H9 (cell line): ENCODE data around the gene SALL3. TPM values are rescaled to one million over a fixed set of nuclear protein-coding genes. Genes with fewer than 3 reads are reported as not detected.

Experiments used
- DNase-seq: peaks from one replicate; pipeline ENCODE4 v3.0.0-alpha.2; 2017
- H2AFZ ChIP-seq: one replicate; pipeline ENCODE4 v1.6.1; 2013; ENCODE audit warnings: mild to moderate bottlenecking, low read length, control low read depth, moderate library complexity
- H2AK5ac ChIP-seq: 2 replicates; pipeline ENCODE4 v1.6.1; 2013; ENCODE audit warnings: low read length, control low read depth, mixed read lengths; ENCODE audit not compliant: insufficient read length
- H2BK120ac ChIP-seq: one replicate; pipeline ENCODE4 v1.6.1; 2013; ENCODE audit warnings: low read depth, mild to moderate bottlenecking, low read length, control low read depth, inconsistent platforms; ENCODE audit not compliant: poor library complexity, severe bottlenecking
- H2BK12ac ChIP-seq: 2 replicates; pipeline ENCODE4 v1.6.1; 2013; ENCODE audit warnings: low read length, control low read depth, mixed read lengths, low read depth; ENCODE audit not compliant: insufficient read length
- H2BK15ac ChIP-seq: 2 replicates; pipeline ENCODE4 v1.6.1; 2013; ENCODE audit warnings: low read depth, low read length, control low read depth
- H2BK20ac ChIP-seq: one replicate; pipeline ENCODE4 v1.6.1; 2013; ENCODE audit warnings: low read depth, mild to moderate bottlenecking, low read length, control low read depth, inconsistent platforms; ENCODE audit not compliant: poor library complexity, severe bottlenecking
- H2BK5ac ChIP-seq: 2 replicates; pipeline ENCODE4 v1.6.1; 2013; ENCODE audit warnings: low read length, control low read depth, mixed read lengths; ENCODE audit not compliant: insufficient read length
- H3K14ac ChIP-seq: 2 replicates; pipeline ENCODE4 v1.6.1; 2013; ENCODE audit warnings: low read length, control low read depth; ENCODE audit not compliant: insufficient read depth
- H3K18ac ChIP-seq: 2 replicates; pipeline ENCODE4 v1.6.1; 2013; ENCODE audit warnings: low read depth, mild to moderate bottlenecking, mixed read lengths, low read length, control low read depth; ENCODE audit not compliant: insufficient read length
- H3K23ac ChIP-seq: 2 replicates; pipeline ENCODE4 v1.6.1; 2013; ENCODE audit warnings: low read length, control low read depth, mixed read lengths, low read depth; ENCODE audit not compliant: insufficient read length
- H3K23me2 ChIP-seq: 2 replicates; pipeline ENCODE4 v1.6.1; 2013; ENCODE audit warnings: low read depth, mild to moderate bottlenecking, mixed read lengths, low read length, control low read depth; ENCODE audit not compliant: insufficient read length, poor library complexity, severe bottlenecking
- H3K27ac ChIP-seq: 2 replicates; pipeline ENCODE4 v1.5.1; 2013; ENCODE audit warnings: low read length, control low read depth, mixed read lengths, low read depth; ENCODE audit not compliant: insufficient read length
- H3K27me3 ChIP-seq: 2 replicates; pipeline ENCODE4 v1.6.1; 2013; ENCODE audit warnings: low read length, control low read depth, inconsistent platforms; ENCODE audit not compliant: insufficient read depth
- H3K4ac ChIP-seq: 2 replicates; pipeline ENCODE4 v1.6.1; 2013; ENCODE audit warnings: low read depth, mild to moderate bottlenecking, control low read depth, inconsistent platforms, low read length, moderate library complexity
- H3K4me1 ChIP-seq: 2 replicates; pipeline ENCODE4 v1.6.1; 2013; ENCODE audit warnings: low read length, control low read depth, inconsistent platforms; ENCODE audit not compliant: insufficient read depth
- H3K4me2 ChIP-seq: 2 replicates; pipeline ENCODE4 v1.6.1; 2013; ENCODE audit warnings: low read length, control low read depth, mixed read lengths; ENCODE audit not compliant: insufficient read length, insufficient read depth
- H3K56ac ChIP-seq: 2 replicates; pipeline ENCODE4 v1.6.1; 2013; ENCODE audit warnings: low read depth, mild to moderate bottlenecking, mixed read lengths, low read length, control low read depth; ENCODE audit not compliant: insufficient read length
- H3K79me1 ChIP-seq: 2 replicates; pipeline ENCODE4 v1.6.1; 2013; ENCODE audit warnings: low read depth, mild to moderate bottlenecking, moderate library complexity, low read length, control low read depth, inconsistent platforms; ENCODE audit not compliant: insufficient read depth, poor library complexity, severe bottlenecking
- H3K79me2 ChIP-seq: 2 replicates; pipeline ENCODE4 v1.6.1; 2013; ENCODE audit warnings: low read length, control low read depth, inconsistent platforms; ENCODE audit not compliant: insufficient read depth
- H3K9ac ChIP-seq: 2 replicates; pipeline ENCODE4 v1.6.1; 2013; ENCODE audit warnings: low read length, control low read depth, mixed read lengths; ENCODE audit not compliant: insufficient read length; ENCODE audit errors: extremely low read depth
- H3K9me3 ChIP-seq: one replicate; pipeline ENCODE4 v1.6.1; 2013; ENCODE audit warnings: low read depth, low read length, inconsistent platforms; ENCODE audit not compliant: control insufficient read depth
- H3T11ph ChIP-seq: one replicate; pipeline ENCODE4 v1.6.1; 2013; ENCODE audit warnings: mild to moderate bottlenecking, low read length, control low read depth, inconsistent platforms
- H4K20me1 ChIP-seq: one replicate; pipeline ENCODE4 v1.6.1; 2013; ENCODE audit not compliant: control insufficient read depth, insufficient read length, insufficient read depth
- H4K5ac ChIP-seq: 2 replicates; pipeline ENCODE4 v1.6.1; 2013; ENCODE audit warnings: low read depth, mild to moderate bottlenecking, mixed read lengths, low read length, control low read depth; ENCODE audit not compliant: insufficient read length
- H4K8ac ChIP-seq: replicated peaks from 2 replicates; pipeline ENCODE4 v1.6.1; 2013; ENCODE audit warnings: low read length, control low read depth, mixed read lengths, low read depth; ENCODE audit not compliant: insufficient read length
- H4K91ac ChIP-seq: 2 replicates; pipeline ENCODE4 v1.6.1; 2013; ENCODE audit warnings: low read depth, mild to moderate bottlenecking, moderate library complexity, mixed read lengths, low read length, control low read depth; ENCODE audit not compliant: insufficient read length
- H3K27ac Mint-ChIP-seq, 3 experiments: 2 replicates in 2 of 3; 3 replicates in 1 of 3; pipeline ENCODE4 v1.8.0; 2020 to 2021; ENCODE audit warnings: mixed read lengths in 3 of 3, mild to moderate bottlenecking in 1 of 3, moderate library complexity in 1 of 3
- H3K27me3 Mint-ChIP-seq: 2 replicates; pipeline ENCODE4 v1.8.0; 2021; ENCODE audit warnings: low read depth, mild to moderate bottlenecking, moderate library complexity, mixed read lengths
- H3K36me3 Mint-ChIP-seq, 3 experiments: 2 replicates in 2 of 3; 3 replicates in 1 of 3; pipeline ENCODE4 v1.8.0; 2020 to 2021; ENCODE audit warnings: low read depth in 3 of 3, mixed read lengths in 3 of 3; ENCODE audit not compliant: insufficient read depth in 1 of 3
- H3K4me1 Mint-ChIP-seq, 2 experiments: 2 replicates each; pipeline ENCODE4 v1.8.0; 2020; ENCODE audit warnings: mixed read lengths in 2 of 2
- H3K4me3 Mint-ChIP-seq, 2 experiments: 2 replicates in 1 of 2; 3 replicates in 1 of 2; pipeline ENCODE4 v1.8.0; 2020 to 2021; ENCODE audit warnings: mild to moderate bottlenecking in 2 of 2, mixed read lengths in 2 of 2, moderate library complexity in 1 of 2
- H3K9me3 Mint-ChIP-seq, 2 experiments: 2 replicates in 1 of 2; 3 replicates in 1 of 2; pipeline ENCODE4 v1.8.0; 2020; ENCODE audit warnings: mild to moderate bottlenecking in 2 of 2, mixed read lengths in 2 of 2, moderate library complexity in 1 of 2
- CTCF ChIP-seq: fragments of 200-600 bp; sonication (generic); conservative IDR thresholded peaks from 3 replicates; pipeline ENCODE4 v1.8.0; 2021; ENCODE audit warnings: antibody characterized with exemption, mild to moderate bottlenecking
- WGBS: extraction: QIAGEN DNeasy Blood & Tissue Kit; methylation state at CpG from one replicate; pipeline ENCODE4 v1.1.7; 2013; ENCODE audit warnings: missing lambda C conversion rate, low lambda C conversion rate, mixed read lengths; ENCODE audit not compliant: insufficient read length; ENCODE audit errors: extremely low coverage; 5-methylcytosine and 5-hydroxymethylcytosine counted together
- total RNA-seq: library from RNA; stranded (reverse); gene quantifications from 2 replicates; pipeline ENCODE4 v1.2.1, GENCODE V29; 2021

The SALL3 gene
- total RNA-seq, 1 experiment from 2014 or later: 52.4 TPM

- H3K79me2 ChIP-seq: no peaks in the 10 kb centered on the region; the same call in 1 of the 2 replicates
- no peaks in the 10 kb centered on the region for H3K9me3 ChIP-seq
- H4K91ac ChIP-seq: no peak overlapping the region
Measured at GRCh38 chr18:78996741-78997490, 17.3 kb downstream of the SALL3 start.

More at GRCh38 chr18:78996741-78997490, 17.3 kb downstream of the SALL3 start:
- Mint-ChIP-seq H3K27me3 (no peaks in the 10 kb centered on the region), H3K36me3 (peaks cover 42 to 73% (median 68%) of the 10 kb centered on the region in 3 experiments), H3K4me1 (peaks cover 3 to 6% of the 10 kb centered on the region in 2 experiments; a peak in 2 of 4 replicates), H3K27ac (peak overlapping the region in 1 of 3 experiments; percentile 34; a peak in 2 of 7 replicates), H3K4me3 (no peak overlapping the region), H3K9me3 (no peaks in the 10 kb centered on the region)
- no peak overlapping the region for H2BK20ac ChIP-seq
- DNase-seq: no peak
- no peak overlapping the region for H3K18ac ChIP-seq
- H3K27ac ChIP-seq: no peak overlapping the region
- H3K23ac ChIP-seq: no peak overlapping the region
- H2BK5ac ChIP-seq: no peak overlapping the region
- no peaks in the 10 kb centered on the region for H3K79me1 ChIP-seq
- no peaks in the 10 kb centered on the region for H3K27me3 ChIP-seq
- H2BK15ac ChIP-seq: no peak overlapping the region
- H3K4me1 ChIP-seq: no peaks in the 10 kb centered on the region
- H3K23me2 ChIP-seq: no peaks in the 10 kb centered on the region
- no peak for TF ChIP-seq CTCF
- no peak overlapping the region for H3K56ac ChIP-seq
- no peak overlapping the region for H2AFZ ChIP-seq
- H2BK12ac ChIP-seq: no peak overlapping the region
- H4K5ac ChIP-seq: no peak overlapping the region
- no peak overlapping the region for H3T11ph ChIP-seq
- no peak overlapping the region for H3K9ac ChIP-seq
- H2BK120ac ChIP-seq: no peak overlapping the region
- H4K8ac ChIP-seq: no peak overlapping the region
- no peak overlapping the region for H2AK5ac ChIP-seq
- H3K4me2 ChIP-seq: no peak overlapping the region
- no peak overlapping the region for H3K4ac ChIP-seq
- no peaks in the 10 kb centered on the region for H4K20me1 ChIP-seq
- H3K14ac ChIP-seq: no peak overlapping the region
- WGBS: no CpG with 5 or more reads among the region's 44 CpGs
